GM12874 (cell line): ENCODE measurements around the gene CHRNA7.

ENCODE experiments used
- CTCF ChIP-seq: IDR thresholded peaks from 2 replicates; pipeline ENCODE4 v1.5.1; 2011; ENCODE audit warnings: low read depth, mild to moderate bottlenecking, control low read depth, low read length, moderate library complexity; ENCODE audit not compliant: insufficient read depth

The CHRNA7 gene

GRCh38 chr15:32122013-32122412, 91.7 kb downstream of the CHRNA7 start:
- TF ChIP-seq CTCF = no peak

GRCh38 chr15:32123473-32123872, 93.2 kb downstream of the CHRNA7 start:
- no peak for TF ChIP-seq CTCF

GRCh38 chr15:32124726-32125125, 94.4 kb downstream of the CHRNA7 start:
- no peak for TF ChIP-seq CTCF

- TF ChIP-seq CTCF = no peak
Observed at GRCh38 chr15:32125595-32125994, 95.3 kb downstream of the CHRNA7 start.

GRCh38 chr15:32129815-32130214, 99.5 kb downstream of the CHRNA7 start:
- no peak for TF ChIP-seq CTCF

- no peak for TF ChIP-seq CTCF
Observed at GRCh38 chr15:32130823-32131222, 100.5 kb downstream of the CHRNA7 start.

GRCh38 chr15:32131803-32132202, 101.5 kb downstream of the CHRNA7 start:
- no peak for TF ChIP-seq CTCF

GRCh38 chr15:32132859-32133258, 102.5 kb downstream of the CHRNA7 start:
- TF ChIP-seq CTCF = no peak
